HepG2 (cell line): ENCODE results near the gene CCM2. TPM values are rescaled to one million over a fixed set of nuclear protein-coding genes. Genes with fewer than 3 reads are reported as not detected.

Experiments used
- ATAC-seq: fragments of 200-7000 bp; cut with Tn5 transposase; 3 replicates; pipeline ENCODE4 v1.9.1; 2020; ENCODE audit warnings: mild to moderate bottlenecking, moderate library complexity
- BruUV-seq: library from RNA; stranded (reverse); fragments of 400-500 nt; replicated peaks from 2 replicates; lab custom pipeline; 2021; lab: Mats Ljungman, UMichigan
- CTCF ChIA-PET: fragments of 300-600 bp; formaldehyde crosslinking; extraction: SDS; loops from one replicate; lab custom pipeline; 2021; ENCODE audit warnings: low total read pairs, inconsistent platforms, low intra/inter-chr PET ratio; lab: Yijun Ruan, JAX
- POLR2A ChIA-PET: fragments of 350-600 bp; sonication (Branson Sonifier 250); formaldehyde crosslinking; loops from one replicate; lab custom pipeline; 2020; ENCODE audit warnings: antibody characterized with exemption, inconsistent platforms; lab: Yijun Ruan, JAX
- DNase-seq: peaks from one replicate; pipeline ENCODE4 v3.0.0-alpha.2; 2015; ENCODE audit warnings: low spot score
- FAIRE-seq: peaks from 3 replicates; lab custom pipeline; 2011; peaks lifted over from hg19 to GRCh38; lab: Jason Lieb, UNC
- H2AFZ ChIP-seq: one replicate; pipeline ENCODE4 v1.6.1; 2011; ENCODE audit warnings: low read length, inconsistent platforms
- H3K27ac ChIP-seq: fragments of 300-600 bp; 3 replicates; pipeline ENCODE4 v1.8.0; 2011; ENCODE audit warnings: mixed run types, mild to moderate bottlenecking, mixed read lengths, low read length, inconsistent platforms; ENCODE audit not compliant: insufficient read depth; ENCODE audit errors: extremely low read length
- H3K27me3 ChIP-seq, 2 experiments: fragments of 200-600 bp in 1 of 2; 2 replicates in 1 of 2; 3 replicates in 1 of 2; pipeline versions ENCODE4 v1.6.0 to v1.8.0; 2011; ENCODE audit warnings: low read length in 2 of 2, mild to moderate bottlenecking in 2 of 2, moderate library complexity in 2 of 2, inconsistent platforms in 1 of 2; ENCODE audit not compliant: insufficient read depth in 2 of 2, control insufficient read depth in 1 of 2
- H3K36me3 ChIP-seq, 2 experiments: fragments of 200-600 bp in 1 of 2; replicated peaks in 1 of 2; 2 replicates in 1 of 2; 3 replicates in 1 of 2; pipeline versions ENCODE4 v1.5.1 to v1.8.0; 2011; ENCODE audit warnings: low read length in 2 of 2, inconsistent platforms in 1 of 2; ENCODE audit not compliant: insufficient read depth in 2 of 2, control insufficient read depth in 1 of 2
- H3K4me1 ChIP-seq: 2 replicates; pipeline ENCODE4 v1.5.1; 2012; ENCODE audit warnings: low read length, inconsistent platforms; ENCODE audit not compliant: insufficient read depth
- H3K4me2 ChIP-seq: 2 replicates; pipeline ENCODE4 v1.6.0; 2011; ENCODE audit warnings: low read depth, low read length, inconsistent platforms
- H3K4me3 ChIP-seq, 3 experiments: fragments of 200-600 bp in 1 of 3; sonication (generic), shearing (Covaris generic) in 1 of 3; replicated peaks in 1 of 3; 2 replicates each; pipeline ENCODE4 v1.5.1; 2011 to 2016; ENCODE audit warnings: low read length in 3 of 3, inconsistent platforms in 2 of 3, low read depth in 2 of 3, mild to moderate bottlenecking in 2 of 3, control low read depth in 1 of 3, mixed read lengths in 1 of 3; ENCODE audit not compliant: insufficient read depth in 1 of 3
- H3K79me2 ChIP-seq: one replicate; pipeline ENCODE4 v1.6.1; 2011; ENCODE audit warnings: low read length, inconsistent platforms; ENCODE audit not compliant: insufficient read depth
- H3K9ac ChIP-seq: 2 replicates; pipeline ENCODE4 v1.6.0; 2011; ENCODE audit warnings: mild to moderate bottlenecking, low read depth, low read length, inconsistent platforms; ENCODE audit not compliant: insufficient read depth
- H3K9me3 ChIP-seq: 2 replicates; pipeline ENCODE4 v1.5.1; 2012; ENCODE audit warnings: mild to moderate bottlenecking, low read length
- H4K20me1 ChIP-seq: 2 replicates; pipeline ENCODE4 v1.6.0; 2011; ENCODE audit warnings: inconsistent platforms, mild to moderate bottlenecking, low read length, moderate library complexity; ENCODE audit not compliant: insufficient read depth
- E2F1 ChIP-seq: sonication (generic); formaldehyde crosslinking; IDR thresholded peaks from 2 replicates; pipeline ENCODE4 v1.5.0; 2020; ENCODE audit warnings: missing genetic modification reagents
- KLF15 ChIP-seq: sonication (generic); formaldehyde crosslinking; IDR thresholded peaks from 2 replicates; pipeline ENCODE4 v1.8.1; 2023; ENCODE audit warnings: borderline replicate concordance, mild to moderate bottlenecking, inconsistent platforms, missing genetic modification reagents, mixed read lengths
- KLF6 ChIP-seq: IDR thresholded peaks from 2 replicates; pipeline ENCODE4 v1.8.0; 2016; ENCODE audit warnings: missing biosample characterization, missing genetic modification reagents
- MNT ChIP-seq: fragments of 450-650 bp; IDR thresholded peaks from 2 replicates; pipeline ENCODE4 v1.6.1; 2016
- MXI1 ChIP-seq: IDR thresholded peaks from 3 replicates; pipeline ENCODE4 v1.6.1; 2012; ENCODE audit warnings: low read depth, low read length, inconsistent platforms, borderline replicate concordance
- PRDM15 ChIP-seq: sonication (generic); formaldehyde crosslinking; IDR thresholded peaks from 2 replicates; pipeline ENCODE4 v1.4.0; 2020; ENCODE audit warnings: missing genetic modification reagents
- ZFY ChIP-seq: sonication (generic); formaldehyde crosslinking; IDR thresholded peaks from 2 replicates; pipeline ENCODE4 v1.4.0; 2020; ENCODE audit warnings: missing genetic modification reagents
- ZMAT5 ChIP-seq: sonication (generic); formaldehyde crosslinking; IDR thresholded peaks from 2 replicates; pipeline ENCODE4 v1.5.0; 2020; ENCODE audit warnings: mild to moderate bottlenecking, low read depth, missing genetic modification reagents, borderline replicate concordance
- ZNF3 ChIP-seq: IDR thresholded peaks from 2 replicates; pipeline ENCODE4 v1.7.0; 2017; ENCODE audit warnings: inconsistent platforms
- ZNF33B ChIP-seq: sonication (generic); formaldehyde crosslinking; IDR thresholded peaks from 2 replicates; pipeline ENCODE4 v1.5.1; 2020; ENCODE audit warnings: mild to moderate bottlenecking, missing genetic modification reagents
- ZNF672 ChIP-seq: sonication (generic); formaldehyde crosslinking; IDR thresholded peaks from 2 replicates; pipeline ENCODE4 v1.8.1; 2022; ENCODE audit warnings: missing genetic modification reagents
- WGBS: methylation state at CpG from one replicate; pipeline ENCODE4 v1.1.6; 2017; ENCODE audit warnings: low lambda C conversion rate; 5-methylcytosine and 5-hydroxymethylcytosine counted together
- in situ Hi-C: cut with HindIII; loops from 2 replicates; pipeline ENCODE4 v1.10.0; 2017; ENCODE audit warnings: low pct_unique_long_range_greater_than_20kb; ENCODE audit not compliant: extremely low pct_ligation_motif_present
- intact Hi-C: fragments of 100-400 bp; cut with micrococcal nuclease; formaldehyde crosslinking; loops from one replicate; pipeline ENCODE4 v1.10.0; 2022; ENCODE audit not compliant: unreplicated experiment
- polyA plus RNA-seq, 8 experiments: library from polyadenylated mRNA; depleted of rRNA in 3 of 8; stranded (reverse) in 7 of 8; unstranded in 1 of 8; fragments of >200 nt; fragmentation: Illumina TruSeq in 4 of 8; extraction: Trizol in 4 of 8; gene quantifications; 2 replicates each; pipeline versions ENCODE4 v1.2.1 to v1.2.3, GENCODE V29; 2011 to 2016; ENCODE audit warnings: low read depth in 4 of 8, missing spikeins in 1 of 8, mixed read lengths in 1 of 8; ENCODE audit not compliant: insufficient read depth in 1 of 8
- total RNA-seq, 5 experiments: library from RNA; depleted of rRNA; stranded (reverse); fragments of >200 nt; fragmentation: Illumina TruSeq; extraction: Trizol; gene quantifications; 2 replicates each; pipeline ENCODE4 v1.2.3, GENCODE V29; 2016; ENCODE audit warnings: low read depth in 1 of 5

The CCM2 gene
- total and polyA plus RNA-seq, 2 of the 13 experiments (the other 11 are each of a cell fraction or from before 2014, with no cell fraction given), result 13.7 to 15.8 TPM

- no peaks in the 10 kb centered on the region for H3K36me3 ChIP-seq
- no peaks in the 10 kb centered on the region for H3K79me2 ChIP-seq
- ChIA-PET POLR2A (no interaction called here), CTCF (no interaction called here)
- H3K27me3 ChIP-seq, result peaks cover 7 to 33% of the 10 kb centered on the region in 2 experiments
- H2AFZ ChIP-seq, result no peak overlapping the region
- no peak overlapping the region for H3K4me2 ChIP-seq
- H3K4me1 ChIP-seq, result no peaks in the 10 kb centered on the region
- no peak overlapping the region for H3K4me3 ChIP-seq
- DNase-seq (no peak), FAIRE-seq (no peak), ATAC-seq (peak; percentile 21)
- H4K20me1 ChIP-seq, result no peaks in the 10 kb centered on the region
- no TSS peak for BruUV-seq
- WGBS, result 60% methylated on average over 5 of the region's 9 CpGs
- in situ Hi-C loops, result no loop called here
- no peak overlapping the region for H3K9ac ChIP-seq
- intact Hi-C loops, result no loop called here
- no peak overlapping the region for H3K27ac ChIP-seq
- no peaks in the 10 kb centered on the region for H3K9me3 ChIP-seq
- TF ChIP-seq KLF15 (CRISPR knock-in tag) (no peak), ZNF672 (CRISPR knock-in tag) (no peak), MXI1 (no peak)
- TF ChIP-seq, all 625 proteins: peak for 0
These were observed 81.6 kb downstream of the CCM2 start for GRCh38 chr7:45081670-45081974.

GRCh38 chr7:45082031-45082830 is 82.2 kb downstream of the CCM2 start:
- Histone ChIP-seq H3K9ac (no peak overlapping the region), H2AFZ (no peak overlapping the region), H3K4me3 (no peak overlapping the region), H3K4me1 (no peaks in the 10 kb centered on the region), H3K36me3 (no peaks in the 10 kb centered on the region), H3K27ac (no peak overlapping the region), H3K27me3 (peaks cover 9 to 33% of the 10 kb centered on the region in 2 experiments), H3K79me2 (no peaks in the 10 kb centered on the region), H3K9me3 (no peaks in the 10 kb centered on the region), H4K20me1 (no peaks in the 10 kb centered on the region), H3K4me2 (no peak overlapping the region)
- FAIRE-seq (no peak), DNase-seq (no peak), ATAC-seq (no peak; the same call in 1 of the 3 replicates)
- intact Hi-C loops (no loop called here), in situ Hi-C loops (no loop called here)
- ChIA-PET POLR2A (no interaction called here), CTCF (no interaction called here)
- BruUV-seq, result no TSS peak
- WGBS, result 59% methylated on average over 5 of the region's 18 CpGs
- TF ChIP-seq ZMAT5 (CRISPR knock-in tag), result no peak
- no peak for TF ChIP-seq ZNF33B (CRISPR knock-in tag)
- no peak for TF ChIP-seq KLF6 (CRISPR knock-in tag)
- no peak for TF ChIP-seq ZNF3
- TF ChIP-seq E2F1 (CRISPR knock-in tag), result no peak
- TF ChIP-seq ZFY, result no peak
- no peak for TF ChIP-seq MNT
- no peak for TF ChIP-seq PRDM15 (CRISPR knock-in tag)
